Testis (tissue), 3 donors: ENCODE results near the gene CCT3. TPM values are rescaled to one million over a fixed set of nuclear protein-coding genes. Genes with fewer than 3 reads are reported as not detected.

Experiments used
- DNase-seq: peaks from one replicate; pipeline ENCODE4 v3.0.0-alpha.2; 2019
- H3K27ac ChIP-seq, 2 donors: fragments of 200-600 bp; sonication (generic); one replicate each; pipeline ENCODE4 v1.5.1; 2019
- H3K27me3 ChIP-seq: fragments of 200-600 bp; sonication (generic); one replicate; pipeline ENCODE4 v1.5.1; 2019
- H3K36me3 ChIP-seq: fragments of 200-600 bp; sonication (generic); one replicate; pipeline ENCODE4 v1.5.1; 2017; ENCODE audit warnings: low read depth; ENCODE audit errors: missing control alignments
- H3K4me1 ChIP-seq: fragments of 200-600 bp; sonication (generic); one replicate; pipeline ENCODE4 v1.5.1; 2019
- H3K4me3 ChIP-seq, 2 donors: fragments of 200-600 bp; sonication (generic); one replicate each; pipeline ENCODE4 v1.5.1; 2017 to 2019
- H3K9me3 ChIP-seq: fragments of 200-600 bp; sonication (generic); one replicate; pipeline ENCODE4 v1.5.1; 2017
- POLR2A ChIP-seq: fragments of 450-650 bp; IDR thresholded peaks from one replicate; pipeline ENCODE4 v1.6.1; 2017; ENCODE audit warnings: antibody characterized with exemption, mild to moderate bottlenecking, moderate library complexity
- WGBS, 2 donors: methylation state at CpG; one replicate each; pipeline ENCODE4 v1.1.5; 2018; 5-methylcytosine and 5-hydroxymethylcytosine counted together
- intact Hi-C: fragments of 100-400 bp; cut with DNase I; formaldehyde crosslinking; loops from one replicate; pipeline ENCODE4 v1.15.1; 2023; ENCODE audit warnings: low total_unique reads
- polyA plus RNA-seq: library from polyadenylated mRNA; stranded (reverse); fragments of 350-450 nt; fragmentation: Illumina TruSeq; extraction: RNeasy Lipid Tissue Mini Kit (QIAGEN cat#74804); gene quantifications from one replicate; pipeline ENCODE4 v1.2.3, GENCODE V29; 2014; ENCODE audit warnings: low read depth, low replicate concordance; ENCODE audit not compliant: insufficient read depth
- total RNA-seq, 2 donors: library from RNA; depleted of rRNA; stranded (reverse); fragments of >200 nt; gene quantifications; one replicate each; pipeline ENCODE4 v1.2.3, GENCODE V29; 2016
- TF ChIP-seq, protein P1 (sequence below), 3 experiments: fragments of 450-650 bp in 2 of 3; fragments of 200-600 bp in 1 of 3; sonication (generic) in 1 of 3; IDR thresholded peaks; one replicate each; pipeline ENCODE4 v1.5.1; 2016 to 2019; ENCODE audit warnings: antibody characterized with exemption in 3 of 3, mild to moderate bottlenecking in 2 of 3, moderate library complexity in 1 of 3

CCT3 gene
- total and polyA plus RNA-seq, 3 donors from 2014 or later = 192 to 302 (median 203) TPM

DNA sequence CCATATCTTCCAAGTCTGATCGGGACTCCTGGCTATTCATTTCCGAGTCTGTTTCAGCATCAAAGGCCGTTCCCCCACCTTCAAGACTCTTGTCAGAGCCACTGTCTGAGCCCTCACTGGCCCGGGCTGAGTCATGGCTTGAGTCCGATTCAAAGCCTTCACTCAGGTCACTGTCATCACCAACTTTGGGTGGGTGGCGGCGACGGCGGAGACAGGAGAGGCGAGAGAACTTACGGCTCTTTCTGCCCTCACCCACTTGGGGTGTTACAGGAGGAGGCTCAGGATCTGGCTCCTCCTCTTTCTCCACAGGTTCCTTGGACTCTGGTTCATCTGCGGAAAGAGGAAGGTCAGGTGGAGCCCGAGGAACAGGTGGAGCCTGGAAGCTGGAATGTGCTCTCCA is 72.0 kb downstream of the CCT3 start:
- no peaks in the 10 kb centered on the region for H3K36me3 ChIP-seq
- no peak overlapping the region for H3K4me3 ChIP-seq
- 90 to 94% methylated on average over 10 to 13 of the region's 13 CpGs for WGBS, 2 donors
- no peak for DNase-seq
- no peak overlapping the region for H3K27ac ChIP-seq
- H3K27me3 ChIP-seq = no peaks in the 10 kb centered on the region
- no peak for TF ChIP-seq POLR2A
- TF ChIP-seq, protein P1, sequence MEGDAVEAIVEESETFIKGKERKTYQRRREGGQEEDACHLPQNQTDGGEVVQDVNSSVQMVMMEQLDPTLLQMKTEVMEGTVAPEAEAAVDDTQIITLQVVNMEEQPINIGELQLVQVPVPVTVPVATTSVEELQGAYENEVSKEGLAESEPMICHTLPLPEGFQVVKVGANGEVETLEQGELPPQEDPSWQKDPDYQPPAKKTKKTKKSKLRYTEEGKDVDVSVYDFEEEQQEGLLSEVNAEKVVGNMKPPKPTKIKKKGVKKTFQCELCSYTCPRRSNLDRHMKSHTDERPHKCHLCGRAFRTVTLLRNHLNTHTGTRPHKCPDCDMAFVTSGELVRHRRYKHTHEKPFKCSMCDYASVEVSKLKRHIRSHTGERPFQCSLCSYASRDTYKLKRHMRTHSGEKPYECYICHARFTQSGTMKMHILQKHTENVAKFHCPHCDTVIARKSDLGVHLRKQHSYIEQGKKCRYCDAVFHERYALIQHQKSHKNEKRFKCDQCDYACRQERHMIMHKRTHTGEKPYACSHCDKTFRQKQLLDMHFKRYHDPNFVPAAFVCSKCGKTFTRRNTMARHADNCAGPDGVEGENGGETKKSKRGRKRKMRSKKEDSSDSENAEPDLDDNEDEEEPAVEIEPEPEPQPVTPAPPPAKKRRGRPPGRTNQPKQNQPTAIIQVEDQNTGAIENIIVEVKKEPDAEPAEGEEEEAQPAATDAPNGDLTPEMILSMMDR (IDR thresholded peaks at IDR 0.05) = no peak
- peaks cover 5% of the 10 kb centered on the region for H3K4me1 ChIP-seq
- intact Hi-C loops = no loop called here
- H3K9me3 ChIP-seq = no peaks in the 10 kb centered on the region

DNA sequence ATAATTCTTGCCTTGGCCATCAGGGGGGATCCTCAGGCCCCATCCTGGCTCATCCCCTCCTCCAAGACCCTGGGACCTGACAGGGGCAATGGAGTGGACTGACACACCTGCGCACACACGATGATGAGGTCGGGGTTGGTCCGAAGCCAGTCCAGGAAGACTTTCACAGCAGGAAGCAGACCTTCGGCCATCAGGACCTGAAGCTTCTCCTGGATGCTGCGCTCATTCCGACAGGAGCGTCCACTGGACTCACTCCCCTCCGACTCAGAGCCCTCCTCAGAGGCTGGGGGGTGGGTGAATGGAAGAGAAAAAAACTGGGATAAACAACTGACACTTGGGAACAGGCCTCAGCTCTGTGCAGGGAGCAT is 74.8 kb downstream of the CCT3 start:
- DNase-seq = no peak
- no peak overlapping the region for H3K27ac ChIP-seq
- H3K27me3 ChIP-seq = no peaks in the 10 kb centered on the region
- intact Hi-C loops = no loop called here
- peaks cover 5% of the 10 kb centered on the region for H3K4me1 ChIP-seq
- no peaks in the 10 kb centered on the region for H3K9me3 ChIP-seq
- 81 to 98% methylated on average over 5 to 9 of the region's 9 CpGs for WGBS, 2 donors
- TF ChIP-seq, protein P1 (IDR thresholded peaks at IDR 0.05) = no peak
- TF ChIP-seq POLR2A = no peak
- no peaks in the 10 kb centered on the region for H3K36me3 ChIP-seq
- H3K4me3 ChIP-seq = no peak overlapping the region

DNA sequence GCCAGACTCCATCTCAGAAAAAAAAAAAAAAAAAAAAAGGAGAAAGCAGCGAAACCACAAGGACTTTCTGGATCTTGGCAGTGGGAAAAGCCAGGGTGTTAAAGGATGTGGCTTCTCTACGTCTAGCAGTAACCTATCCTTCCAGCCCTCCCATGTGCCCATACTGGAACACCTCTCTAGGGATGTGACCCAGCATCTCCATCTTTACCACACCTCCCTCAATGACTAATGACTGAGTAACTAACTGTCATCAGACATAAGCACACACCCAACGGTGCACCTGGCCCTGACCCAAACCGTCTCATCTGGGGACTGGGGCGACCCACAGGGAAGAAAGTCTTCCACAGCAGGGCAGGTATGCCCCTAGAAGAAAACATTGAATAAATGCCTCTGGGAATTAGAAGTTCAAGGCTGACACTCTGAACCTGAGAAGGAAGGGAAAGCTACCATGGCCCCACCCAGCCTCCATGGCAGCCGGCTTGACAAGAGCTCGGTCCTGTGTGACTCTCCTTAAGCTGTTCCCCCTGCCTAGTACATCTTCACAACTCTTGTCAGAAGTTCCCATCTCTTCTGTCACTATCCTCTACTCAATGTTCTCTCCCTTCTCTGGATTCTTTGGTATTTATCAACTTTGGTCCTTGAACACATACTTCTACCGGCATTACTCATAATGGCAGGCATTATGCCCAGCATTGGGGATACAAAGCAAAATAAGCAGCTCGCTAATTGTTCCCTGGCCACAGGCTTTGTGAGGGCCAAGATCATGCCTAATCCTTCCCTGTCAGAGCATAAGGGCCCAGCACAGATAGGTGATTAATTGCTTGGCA is 75.4 kb downstream of the CCT3 start:
- H3K36me3 ChIP-seq = no peaks in the 10 kb centered on the region
- H3K27ac ChIP-seq = no peak overlapping the region
- no peaks in the 10 kb centered on the region for H3K27me3 ChIP-seq
- TF ChIP-seq, protein P1 (IDR thresholded peaks at IDR 0.05) = no peak
- no peak for TF ChIP-seq POLR2A
- no peaks in the 10 kb centered on the region for H3K9me3 ChIP-seq
- DNase-seq = no peak
- 74 to 83% methylated on average over 9 of the region's 9 CpGs for WGBS, 2 donors
- intact Hi-C loops = no loop called here
- peaks cover under 1% of the 10 kb centered on the region for H3K4me1 ChIP-seq
- no peak overlapping the region for H3K4me3 ChIP-seq

DNA sequence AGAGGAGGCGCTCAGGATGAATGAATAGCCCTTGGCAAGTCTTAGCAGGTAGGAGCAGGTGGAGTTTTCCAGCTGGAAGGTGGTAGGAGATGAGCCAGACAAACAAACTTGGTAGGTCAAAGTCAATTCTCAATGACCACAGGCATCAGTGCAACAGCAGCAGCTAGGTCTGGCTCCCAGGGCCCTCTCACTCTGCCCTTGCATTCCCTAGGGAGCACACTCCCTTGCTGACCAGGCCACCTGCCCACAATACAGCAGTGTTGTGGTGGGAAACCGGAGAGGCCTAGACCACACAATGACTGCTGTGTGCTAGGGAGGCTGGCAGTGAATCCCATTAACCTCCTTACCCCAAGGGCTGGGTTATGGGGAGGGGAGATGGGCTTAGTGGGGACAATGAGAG is 77.2 kb downstream of the CCT3 start:
- no peaks in the 10 kb centered on the region for H3K27me3 ChIP-seq
- no peak overlapping the region for H3K4me3 ChIP-seq
- no peaks in the 10 kb centered on the region for H3K9me3 ChIP-seq
- no peak for DNase-seq
- no peak overlapping the region for H3K27ac ChIP-seq
- H3K4me1 ChIP-seq = no peaks in the 10 kb centered on the region
- WGBS, 2 donors = 81 to 82% methylated on average over 2 of the region's 2 CpGs
- no peaks in the 10 kb centered on the region for H3K36me3 ChIP-seq
- TF ChIP-seq POLR2A = no peak
- TF ChIP-seq, protein P1 (IDR thresholded peaks at IDR 0.05) = no peak
- intact Hi-C loops = no loop called here

DNA sequence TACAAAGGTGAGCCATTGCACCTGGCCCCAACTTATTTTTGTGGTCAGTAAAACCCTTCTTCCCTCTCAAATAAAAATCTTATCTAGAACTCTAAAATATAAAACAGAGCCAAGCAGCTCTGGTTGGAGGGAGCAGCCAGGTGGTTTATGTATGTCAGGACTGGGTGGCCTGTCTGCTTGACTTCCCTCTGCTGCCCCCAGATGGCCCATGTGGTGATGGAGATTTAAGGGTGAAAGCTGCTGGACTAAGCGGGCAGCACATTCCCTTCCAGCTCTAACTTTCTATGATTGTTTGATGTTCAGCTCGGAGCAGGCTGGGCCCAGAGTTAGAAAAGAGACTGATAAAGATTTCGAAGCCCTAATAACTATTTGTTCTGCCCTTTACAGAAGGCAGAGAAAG is 78.3 kb downstream of the CCT3 start:
- intact Hi-C loops = no loop called here

More for the DNA sequence above, 78.3 kb downstream of the CCT3 start:
- DNase-seq = no peak
- H3K9me3 ChIP-seq = no peaks in the 10 kb centered on the region
- TF ChIP-seq, protein P1 (IDR thresholded peaks at IDR 0.05) = no peak
- TF ChIP-seq POLR2A = no peak
- no peak overlapping the region for H3K27ac ChIP-seq
- no peaks in the 10 kb centered on the region for H3K36me3 ChIP-seq
- H3K4me3 ChIP-seq = no peak overlapping the region
- WGBS, 2 donors = 53 to 63% methylated on average over 3 of the region's 3 CpGs
- H3K27me3 ChIP-seq = no peaks in the 10 kb centered on the region
- no peaks in the 10 kb centered on the region for H3K4me1 ChIP-seq
